ENCODE data around the gene CNTNAP4.

- no peak for TF ChIP-seq ARNTL (CRISPR knock-in tag; IDR thresholded peaks at IDR 0.05; ENCODE audit: borderline replicate concordance, low read depth)
- no peak for TF ChIP-seq CSRNP3 (CRISPR knock-in tag; IDR thresholded peaks at IDR 0.05)
- TF ChIP-seq RARB (CRISPR knock-in tag; IDR thresholded peaks at IDR 0.05) = no peak
- no peak for TF ChIP-seq ZNF8 (CRISPR knock-in tag; IDR thresholded peaks at IDR 0.05)
- TF ChIP-seq, protein P1, sequence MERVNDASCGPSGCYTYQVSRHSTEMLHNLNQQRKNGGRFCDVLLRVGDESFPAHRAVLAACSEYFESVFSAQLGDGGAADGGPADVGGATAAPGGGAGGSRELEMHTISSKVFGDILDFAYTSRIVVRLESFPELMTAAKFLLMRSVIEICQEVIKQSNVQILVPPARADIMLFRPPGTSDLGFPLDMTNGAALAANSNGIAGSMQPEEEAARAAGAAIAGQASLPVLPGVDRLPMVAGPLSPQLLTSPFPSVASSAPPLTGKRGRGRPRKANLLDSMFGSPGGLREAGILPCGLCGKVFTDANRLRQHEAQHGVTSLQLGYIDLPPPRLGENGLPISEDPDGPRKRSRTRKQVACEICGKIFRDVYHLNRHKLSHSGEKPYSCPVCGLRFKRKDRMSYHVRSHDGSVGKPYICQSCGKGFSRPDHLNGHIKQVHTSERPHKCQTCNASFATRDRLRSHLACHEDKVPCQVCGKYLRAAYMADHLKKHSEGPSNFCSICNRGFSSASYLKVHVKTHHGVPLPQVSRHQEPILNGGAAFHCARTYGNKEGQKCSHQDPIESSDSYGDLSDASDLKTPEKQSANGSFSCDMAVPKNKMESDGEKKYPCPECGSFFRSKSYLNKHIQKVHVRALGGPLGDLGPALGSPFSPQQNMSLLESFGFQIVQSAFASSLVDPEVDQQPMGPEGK (CRISPR knock-in tag; IDR thresholded peaks at IDR 0.05; ENCODE audit: borderline replicate concordance) = no peak
- TF ChIP-seq GLIS3 (CRISPR knock-in tag; IDR thresholded peaks at IDR 0.05) = no peak
- TF ChIP-seq SNAI2 (CRISPR knock-in tag; IDR thresholded peaks at IDR 0.05) = no peak
- TF ChIP-seq TOX (CRISPR knock-in tag; IDR thresholded peaks at IDR 0.05; ENCODE audit: borderline replicate concordance) = no peak
- TF ChIP-seq ZNF70 (CRISPR knock-in tag; IDR thresholded peaks at IDR 0.05) = no peak
- TF ChIP-seq ZNF565 (CRISPR knock-in tag; conservative IDR thresholded peaks at IDR 0.05; ENCODE audit: low read depth) = no peak
Measured at GRCh38 chr16:76474048-76474447, 196.8 kb downstream of the CNTNAP4 start.

Data from SK-N-SH treated with all-trans-retinoic acid at 6 μM for 48 hours (cell line).